ENCODE results near the gene DONSON. TPM values are rescaled to one million over a fixed set of nuclear protein-coding genes. Genes with fewer than 3 reads are reported as not detected.

The DONSON gene
- total RNA-seq, 1 experiment from 2014 or later, result 29.2 TPM

- peaks cover 99% of the 10 kb centered on the region for H3K79me2 ChIP-seq (ENCODE audit: low read length)
- no peak overlapping the region for H3K27ac ChIP-seq (ENCODE audit: low read length)
- H3K36me3 ChIP-seq (ENCODE audit: low read depth, low read length), result peaks cover 87% of the 10 kb centered on the region
- H3K9me2 ChIP-seq (replicated peaks; ENCODE audit: low read length), result no peaks in the 10 kb centered on the region
- H3K4me2 ChIP-seq (ENCODE audit: low read length), result no peak overlapping the region
- ATAC-seq, result no peak
- no peak overlapping the region for H3K4me3 ChIP-seq (ENCODE audit: low read length)
- no peak for DNase-seq
- H2AFZ ChIP-seq (ENCODE audit: low read length), result no peak overlapping the region
- no TSS peak for BruUV-seq (replicated peaks)
- H3K27me3 ChIP-seq (ENCODE audit: low read length), result no peaks in the 10 kb centered on the region
- intact Hi-C loops (cut with micrococcal nuclease), result no loop called here
- ChIA-PET CTCF (no interaction called here), POLR2A (ENCODE audit: unreplicated experiment) (no interaction called here)
- no peaks in the 10 kb centered on the region for H3F3A ChIP-seq (ENCODE audit: low read length, unreplicated experiment)
- H3K4me1 ChIP-seq (ENCODE audit: insufficient read depth, low read length), result no peaks in the 10 kb centered on the region
- no peak overlapping the region for H3K9ac ChIP-seq (ENCODE audit: low read length)
- H3K9me3 ChIP-seq (ENCODE audit: low read length), result no peaks in the 10 kb centered on the region
- TF ChIP-seq EZH2 (IDR thresholded peaks at IDR 0.05; ENCODE audit: low read length, unreplicated experiment) (no peak), CTCF (conservative IDR thresholded peaks at IDR 0.05; ENCODE audit: low read depth, low read length) (no peak), EZH2phosphoT487 (IDR thresholded peaks at IDR 0.05; ENCODE audit: borderline replicate concordance, low read length) (no peak)
- H4K20me1 ChIP-seq (ENCODE audit: low read length), result peaks cover 91% of the 10 kb centered on the region
Measured at GRCh38 chr21:33552093-33552998, 36.1 kb downstream of the DONSON start.

GRCh38 chr21:33551664-33552063, 36.8 kb downstream of the DONSON start:
- no peak overlapping the region for H3K9ac ChIP-seq (ENCODE audit: low read length)
- no peaks in the 10 kb centered on the region for H3K9me2 ChIP-seq (replicated peaks; ENCODE audit: low read length)
- no peak overlapping the region for H2AFZ ChIP-seq (ENCODE audit: low read length)
- peaks cover 86% of the 10 kb centered on the region for H3K36me3 ChIP-seq (ENCODE audit: low read depth, low read length)
- no peak overlapping the region for H3K4me3 ChIP-seq (ENCODE audit: low read length)
- ChIA-PET CTCF (no interaction called here), POLR2A (ENCODE audit: unreplicated experiment) (no interaction called here)
- H4K20me1 ChIP-seq (ENCODE audit: low read length), result peaks cover 90% of the 10 kb centered on the region
- no TSS peak for BruUV-seq (replicated peaks)
- no peaks in the 10 kb centered on the region for H3K9me3 ChIP-seq (ENCODE audit: low read length)
- DNase-seq, result no peak
- no peaks in the 10 kb centered on the region for H3K4me1 ChIP-seq (ENCODE audit: insufficient read depth, low read length)
- no peaks in the 10 kb centered on the region for H3K27me3 ChIP-seq (ENCODE audit: low read length)
- ATAC-seq, result no peak
- intact Hi-C loops (cut with micrococcal nuclease), result no loop called here
- peaks cover 99% of the 10 kb centered on the region for H3K79me2 ChIP-seq (ENCODE audit: low read length)
- TF ChIP-seq EZH2phosphoT487 (IDR thresholded peaks at IDR 0.05; ENCODE audit: borderline replicate concordance, low read length), result no peak
- TF ChIP-seq EZH2 (IDR thresholded peaks at IDR 0.05; ENCODE audit: low read length, unreplicated experiment), result no peak
- no peak for TF ChIP-seq CTCF (conservative IDR thresholded peaks at IDR 0.05; ENCODE audit: low read depth, low read length)
- no peaks in the 10 kb centered on the region for H3F3A ChIP-seq (ENCODE audit: low read length, unreplicated experiment)
- H3K27ac ChIP-seq (ENCODE audit: low read length), result no peak overlapping the region
- H3K4me2 ChIP-seq (ENCODE audit: low read length), result no peak overlapping the region
